ENCODE results near the gene BACH2. TPM values are rescaled to one million over a fixed set of nuclear protein-coding genes. Genes with fewer than 3 reads are reported as not detected.
"Not testable (repeated sequence)": the region's sequence is repeated elsewhere in the genome, so short reads cannot be mapped to it uniquely, and the experiment has no call there.

The BACH2 gene
- total and polyA plus RNA-seq, 2 of the 8 experiments (the other 6 are each of a cell fraction or from before 2014, with no cell fraction given) = 1.9 to 5.9 TPM

DNA sequence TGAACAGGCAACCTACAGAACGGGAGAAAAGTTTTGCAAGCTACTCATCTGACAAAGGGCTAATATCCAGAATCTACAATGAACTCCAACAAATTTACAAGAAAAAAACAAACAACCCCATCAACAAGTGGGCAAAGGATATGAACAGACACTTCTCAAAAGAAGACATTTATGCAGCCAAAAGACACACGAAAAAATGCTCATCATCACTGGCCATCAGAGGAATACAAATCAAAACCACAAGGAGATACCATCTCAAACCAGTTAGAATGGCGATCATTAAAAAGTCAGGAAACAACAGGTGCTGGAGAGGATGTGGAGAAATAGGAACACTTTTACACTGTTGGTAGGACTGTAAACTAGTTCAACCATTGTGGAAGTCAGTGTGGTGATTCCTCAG lies 237.5 kb downstream of the BACH2 start:
- not testable (repeated sequence) for H4K5ac ChIP-seq (ENCODE audit: insufficient read length, low read depth, low read length)

DNA sequence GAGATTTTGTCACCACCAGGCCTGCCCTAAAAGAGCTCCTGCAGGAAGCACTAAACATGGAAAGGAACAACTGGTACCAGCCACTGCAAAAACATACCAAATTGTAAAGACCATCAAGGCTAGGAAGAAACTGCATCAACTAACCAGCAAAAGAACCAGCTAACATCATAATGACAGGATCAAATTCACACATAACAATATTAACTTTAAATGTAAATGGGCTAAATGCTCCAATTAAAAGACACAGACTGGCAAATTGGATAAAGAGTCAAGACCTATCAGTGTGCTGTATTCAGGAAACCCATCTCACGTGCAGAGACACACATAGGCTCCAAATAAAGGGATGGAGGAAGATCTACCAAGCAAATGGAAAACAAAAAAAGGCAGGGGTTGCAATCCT lies 240.7 kb downstream of the BACH2 start:
- H3K27me3 ChIP-seq (replicated peaks in 1 of 4; ENCODE audit: control insufficient read depth in 3 of 4, extremely low read depth in 1 of 4, insufficient read depth in 3 of 4, low read length in 3 of 4); H2BK15ac ChIP-seq (ENCODE audit: low read length); H2BK20ac ChIP-seq (ENCODE audit: low read length); H2BK12ac ChIP-seq (ENCODE audit: low read depth, low read length); H3K27ac ChIP-seq (ENCODE audit: low read depth, low read length); H2AK5ac ChIP-seq (ENCODE audit: low read depth, low read length); H3K79me2 ChIP-seq (ENCODE audit: control insufficient read depth in 1 of 2, insufficient read depth in 2 of 2, low read length in 2 of 2); H3K23me2 ChIP-seq (ENCODE audit: low read depth, low read length); H3K4me3 ChIP-seq (ENCODE audit: extremely low read depth in 1 of 4, insufficient read depth in 2 of 4, low read depth in 3 of 4, low read length in 4 of 4); H3K18ac ChIP-seq (ENCODE audit: extremely low read depth, low read length); H3K4me1 ChIP-seq (replicated peaks in 1 of 4; ENCODE audit: control insufficient read depth in 3 of 4, insufficient read depth in 4 of 4, low read length in 3 of 4); H3K79me1 ChIP-seq (ENCODE audit: low read depth, low read length); H2BK5ac ChIP-seq (ENCODE audit: low read depth, low read length); FAIRE-seq; DNase-seq (ENCODE audit: low read depth in 1 of 2, low spot score in 2 of 2); H3K4me2 ChIP-seq (ENCODE audit: insufficient read depth in 1 of 2, low read depth in 2 of 2, low read length in 2 of 2); H4K5ac ChIP-seq (ENCODE audit: insufficient read length, low read depth, low read length); H4K91ac ChIP-seq (replicated peaks; ENCODE audit: insufficient read length, low read length); H3K36me3 ChIP-seq (ENCODE audit: control insufficient read depth in 2 of 4, insufficient read depth in 4 of 4, low read length in 3 of 4); H2BK120ac ChIP-seq (replicated peaks; ENCODE audit: low read depth, low read length); H3K23ac ChIP-seq (ENCODE audit: insufficient read length); H3K9ac ChIP-seq (replicated peaks in 1 of 4; ENCODE audit: extremely low read depth in 1 of 4, low read depth in 3 of 4, low read length in 3 of 4); CTCF ChIA-PET (ENCODE audit: partially characterized antibody); H4K20me1 ChIP-seq (replicated peaks in 1 of 2; ENCODE audit: control insufficient read depth in 1 of 2, insufficient read depth in 2 of 2, low read length in 2 of 2); H3K14ac ChIP-seq (ENCODE audit: insufficient read length); POLR2A ChIA-PET (ENCODE audit: partially characterized antibody); H2AFZ ChIP-seq (ENCODE audit: low read length); H3K56ac ChIP-seq (replicated peaks; ENCODE audit: insufficient read length, low read depth, low read length); H3K4ac ChIP-seq (replicated peaks; ENCODE audit: insufficient read length, low read depth, low read length); H4K8ac ChIP-seq (ENCODE audit: extremely low read depth, insufficient read depth, low read length): not testable (repeated sequence)
- no CpG with 5 or more reads among the region's 1 CpG for WGBS, 2 experiments (ENCODE audit: extremely low coverage in 1 of 2, insufficient coverage in 1 of 2, insufficient read length in 1 of 2, insufficient replicate concordance in 2 of 2, low coverage in 1 of 2, low lambda C conversion rate in 2 of 2, missing lambda C conversion rate in 1 of 2)
- peaks cover 16% of the 10 kb centered on the region in 2 experiments for H3K9me3 ChIP-seq (ENCODE audit: insufficient read depth in 2 of 2, low read depth in 1 of 2, low read length in 1 of 2)

More for the DNA sequence above, 237.5 kb downstream of the BACH2 start:
- H3K79me2 ChIP-seq (ENCODE audit: control insufficient read depth in 1 of 2, insufficient read depth in 2 of 2, low read length in 2 of 2); H3K14ac ChIP-seq (ENCODE audit: insufficient read length); H2BK12ac ChIP-seq (ENCODE audit: low read depth, low read length); H3K23me2 ChIP-seq (ENCODE audit: low read depth, low read length); H3K9ac ChIP-seq (replicated peaks in 1 of 4; ENCODE audit: extremely low read depth in 1 of 4, low read depth in 3 of 4, low read length in 3 of 4); H2BK20ac ChIP-seq (ENCODE audit: low read length); DNase-seq (ENCODE audit: low read depth in 1 of 2, low spot score in 2 of 2); H3K36me3 ChIP-seq (ENCODE audit: control insufficient read depth in 2 of 4, insufficient read depth in 4 of 4, low read length in 3 of 4); H2BK15ac ChIP-seq (ENCODE audit: low read length); H3K4me3 ChIP-seq (ENCODE audit: extremely low read depth in 1 of 4, insufficient read depth in 2 of 4, low read depth in 3 of 4, low read length in 4 of 4); H2AK5ac ChIP-seq (ENCODE audit: low read depth, low read length); POLR2A ChIA-PET (ENCODE audit: partially characterized antibody); FAIRE-seq; H4K20me1 ChIP-seq (replicated peaks in 1 of 2; ENCODE audit: control insufficient read depth in 1 of 2, insufficient read depth in 2 of 2, low read length in 2 of 2); H3K56ac ChIP-seq (replicated peaks; ENCODE audit: insufficient read length, low read depth, low read length); H4K8ac ChIP-seq (ENCODE audit: extremely low read depth, insufficient read depth, low read length); H3K4ac ChIP-seq (replicated peaks; ENCODE audit: insufficient read length, low read depth, low read length); H3K4me1 ChIP-seq (replicated peaks in 1 of 4; ENCODE audit: control insufficient read depth in 3 of 4, insufficient read depth in 4 of 4, low read length in 3 of 4); H3K18ac ChIP-seq (ENCODE audit: extremely low read depth, low read length); H3K27ac ChIP-seq (ENCODE audit: low read depth, low read length); H3K23ac ChIP-seq (ENCODE audit: insufficient read length); H4K91ac ChIP-seq (replicated peaks; ENCODE audit: insufficient read length, low read length); H3K4me2 ChIP-seq (ENCODE audit: insufficient read depth in 1 of 2, low read depth in 2 of 2, low read length in 2 of 2); H2BK120ac ChIP-seq (replicated peaks; ENCODE audit: low read depth, low read length); H3K79me1 ChIP-seq (ENCODE audit: low read depth, low read length); CTCF ChIA-PET (ENCODE audit: partially characterized antibody); H3K27me3 ChIP-seq (replicated peaks in 1 of 4; ENCODE audit: control insufficient read depth in 3 of 4, extremely low read depth in 1 of 4, insufficient read depth in 3 of 4, low read length in 3 of 4); H2BK5ac ChIP-seq (ENCODE audit: low read depth, low read length); H2AFZ ChIP-seq (ENCODE audit: low read length); H3K9me3 ChIP-seq (ENCODE audit: insufficient read depth in 2 of 2, low read depth in 1 of 2, low read length in 1 of 2): not testable (repeated sequence)
- WGBS, 2 experiments (ENCODE audit: extremely low coverage in 1 of 2, insufficient coverage in 1 of 2, insufficient read length in 1 of 2, insufficient replicate concordance in 2 of 2, low coverage in 1 of 2, low lambda C conversion rate in 2 of 2, missing lambda C conversion rate in 1 of 2) = 77% methylated on average over 3 of the region's 3 CpGs; no CpG with 5 or more reads in 1 of the 2 experiments
